K562 (cell line): ENCODE measurements around the gene CFAP206. TPM values are rescaled to one million over a fixed set of nuclear protein-coding genes. Genes with fewer than 3 reads are reported as not detected.

Experiments
- ATAC-seq: fragments of 200-7000 bp; cut with Tn5 transposase; 3 replicates; pipeline ENCODE4 v1.9.1; 2020; ENCODE audit warnings: moderate library complexity
- BruUV-seq: library from RNA; stranded (reverse); fragments of 400-500 nt; replicated peaks from 2 replicates; lab custom pipeline; 2021; lab: Mats Ljungman, UMichigan
- CTCF ChIA-PET: fragments of 300-600 bp; formaldehyde crosslinking; extraction: SDS; loops from one replicate; lab custom pipeline; 2021; ENCODE audit warnings: low intra/inter-chr PET ratio; lab: Yijun Ruan, JAX
- POLR2A ChIA-PET: fragments of 300-600, 350-650 bp; sonication (Branson Sonifier 250); formaldehyde crosslinking; extraction: SDS; loops from one replicate; lab custom pipeline; 2021; ENCODE audit warnings: antibody characterized with exemption, inconsistent platforms; lab: Yijun Ruan, JAX
- DNase-seq, 4 experiments: peaks; one replicate each; pipeline versions ENCODE4 v3.0.0 to v3.0.0-alpha.2; 2011 to 2018; ENCODE audit warnings: low spot score in 3 of 4, mixed read lengths in 3 of 4; ENCODE audit errors: extremely low read depth in 1 of 4
- FAIRE-seq: peaks from 2 replicates; lab custom pipeline; 2011; peaks lifted over from hg19 to GRCh38; lab: Jason Lieb, UNC
- H2AFZ ChIP-seq: 2 replicates; pipeline ENCODE4 v1.6.0; 2011; ENCODE audit warnings: low read depth, low read length, control low read depth, inconsistent platforms
- H3K27ac ChIP-seq: fragments of 200-600 bp; 3 replicates; pipeline ENCODE4 v1.8.0; 2011; ENCODE audit warnings: low read depth, mild to moderate bottlenecking, control low read depth, inconsistent platforms, low read length, moderate library complexity, mixed read lengths; ENCODE audit errors: extremely low read depth
- H3K27me3 ChIP-seq, 2 experiments: fragments of 300-600 bp in 1 of 2; 2 replicates in 1 of 2; 3 replicates in 1 of 2; pipeline versions ENCODE4 v1.6.0 to v1.8.0; 2011; ENCODE audit warnings: inconsistent platforms in 2 of 2, low read length in 2 of 2, mild to moderate bottlenecking in 1 of 2, mixed read lengths in 1 of 2, moderate library complexity in 1 of 2; ENCODE audit not compliant: control insufficient read depth in 2 of 2, insufficient read depth in 2 of 2
- H3K36me3 ChIP-seq: fragments of 300-600 bp; 3 replicates; pipeline ENCODE4 v1.8.0; 2011; ENCODE audit warnings: mild to moderate bottlenecking, low read length, inconsistent platforms; ENCODE audit not compliant: control insufficient read depth, insufficient read depth
- H3K4me1 ChIP-seq, 2 experiments: fragments of 200-600 bp in 1 of 2; replicated peaks in 1 of 2; 2 replicates in 1 of 2; 3 replicates in 1 of 2; pipeline versions ENCODE4 v1.5.1 to v1.8.0; 2011; ENCODE audit warnings: inconsistent platforms in 2 of 2, low read length in 2 of 2, mild to moderate bottlenecking in 1 of 2, mixed read lengths in 1 of 2, moderate library complexity in 1 of 2; ENCODE audit not compliant: control insufficient read depth in 2 of 2, insufficient read depth in 2 of 2
- H3K4me2 ChIP-seq: 2 replicates; pipeline ENCODE4 v1.6.1; 2011; ENCODE audit warnings: low read length, control low read depth, inconsistent platforms, mixed read lengths; ENCODE audit not compliant: insufficient read depth
- H3K4me3 ChIP-seq: fragments of 200-600 bp; sonication (generic), shearing (Covaris generic); 2 replicates; pipeline ENCODE4 v1.5.1; 2016; ENCODE audit warnings: control low read depth, inconsistent platforms
- H3K79me2 ChIP-seq: fragments of 200-600 bp; 3 replicates; pipeline ENCODE4 v1.8.0; 2011; ENCODE audit warnings: low read length, inconsistent platforms; ENCODE audit not compliant: control insufficient read depth, insufficient read depth
- H3K9ac ChIP-seq, 2 experiments: 2 replicates each; pipeline versions ENCODE4 v1.6.0 to v1.6.1; 2011; ENCODE audit warnings: low read depth in 2 of 2, low read length in 2 of 2, control low read depth in 1 of 2, inconsistent platforms in 1 of 2, mild to moderate bottlenecking in 1 of 2, mixed read lengths in 1 of 2; ENCODE audit not compliant: insufficient read depth in 1 of 2
- H3K9me1 ChIP-seq: one replicate; pipeline ENCODE4 v1.6.0; 2011; ENCODE audit warnings: inconsistent platforms, mild to moderate bottlenecking, low read length, moderate library complexity; ENCODE audit not compliant: control insufficient read depth, insufficient read depth
- H3K9me3 ChIP-seq: replicated peaks from 2 replicates; pipeline ENCODE4 v1.5.1; 2011; ENCODE audit warnings: low read depth, low read length, inconsistent platforms; ENCODE audit not compliant: control insufficient read depth, insufficient read depth
- H4K20me1 ChIP-seq: replicated peaks from 2 replicates; pipeline ENCODE4 v1.6.1; 2011; ENCODE audit warnings: low read length, inconsistent platforms, mixed read lengths; ENCODE audit not compliant: control insufficient read depth, insufficient read depth
- E2F3 ChIP-seq: fragments of 250-450 bp; sonication (Bioruptor Pico); IDR thresholded peaks from 2 replicates; pipeline ENCODE4 v1.4.0; 2020; ENCODE audit warnings: mild to moderate bottlenecking
- ESRRB ChIP-seq: fragments of 250-450 bp; sonication (Bioruptor Pico); IDR thresholded peaks from 2 replicates; pipeline ENCODE4 v1.5.0; 2020; ENCODE audit warnings: mild to moderate bottlenecking, moderate library complexity, borderline replicate concordance
- MAFF ChIP-seq: IDR thresholded peaks from 2 replicates; pipeline ENCODE4 v1.6.1; 2012; ENCODE audit warnings: low read length, improper control_type of control experiment
- MEF2D ChIP-seq: conservative IDR thresholded peaks from 2 replicates; pipeline ENCODE4 v1.6.1; 2016; ENCODE audit warnings: low read depth, missing genetic modification characterization, missing compliant biosample characterization
- PCBP2 ChIP-seq: fragments of 200-400 bp; formaldehyde crosslinking; IDR thresholded peaks from 2 replicates; pipeline ENCODE4 v1.6.1; 2018; ENCODE audit warnings: low read length, low read depth, mild to moderate bottlenecking, moderate library complexity; ENCODE audit not compliant: poor library complexity, severe bottlenecking
- RBM17 ChIP-seq: fragments of 200-400 bp; formaldehyde crosslinking; IDR thresholded peaks from 2 replicates; pipeline ENCODE4 v1.6.1; 2017; ENCODE audit warnings: low read depth, mild to moderate bottlenecking, low read length, borderline replicate concordance
- STAT5A ChIP-seq: IDR thresholded peaks from 2 replicates; pipeline ENCODE4 v1.6.1; 2012; ENCODE audit warnings: low read length, inconsistent platforms, borderline replicate concordance
- THRAP3 ChIP-seq: fragments of 450-650 bp; IDR thresholded peaks from 2 replicates; pipeline ENCODE4 v1.6.1; 2016; ENCODE audit warnings: mild to moderate bottlenecking, inconsistent platforms, borderline replicate concordance
- ZNF274 ChIP-seq: IDR thresholded peaks from 2 replicates; pipeline ENCODE4 v1.6.1; 2011; ENCODE audit warnings: low read depth, mild to moderate bottlenecking, low read length, moderate library complexity, borderline replicate concordance
- ZNF354B ChIP-seq: fragments of 250-450 bp; sonication (Bioruptor Pico); IDR thresholded peaks from 2 replicates; pipeline ENCODE4 v1.4.0; 2020
- ZNF561 ChIP-seq: fragments of 450-650 bp; formaldehyde crosslinking; conservative IDR thresholded peaks from 2 replicates; pipeline ENCODE4 v1.4.0; 2020; ENCODE audit warnings: mild to moderate bottlenecking, moderate library complexity
- WGBS: fragments of 100-300 bp; shearing (Covaris generic); methylation state at CpG from one replicate; pipeline ENCODE4 v1.1.6; 2016; ENCODE audit warnings: low coverage, mixed read lengths; ENCODE audit not compliant: insufficient coverage; ENCODE audit errors: missing lambda C conversion rate; 5-methylcytosine and 5-hydroxymethylcytosine counted together
- in situ Hi-C: fragments of 300-500 bp; cut with MboI; formaldehyde crosslinking; loops from 4 replicates; pipeline ENCODE4 v1.15.0; 2018; ENCODE audit warnings: inconsistent platforms, mixed read lengths
- intact Hi-C: fragments of 100-400 bp; cut with micrococcal nuclease; formaldehyde crosslinking; loops from 2 replicates; pipeline ENCODE4 v1.14.2; 2022
- polyA plus RNA-seq, 8 experiments: library from polyadenylated mRNA; depleted of rRNA in 4 of 8; stranded (reverse) in 5 of 8; unstranded in 3 of 8; fragments of >200 nt; fragmentation: Nextera tagmentation in 2 of 8; fragmentation: Illumina TruSeq in 1 of 8; extraction: Ambion mirVana in 2 of 8; extraction: Trizol in 1 of 8; gene quantifications; 2 replicates each; pipeline versions ENCODE4 v1.2.1 to v1.2.3, GENCODE V29; 2011 to 2014; ENCODE audit warnings: inconsistent platforms in 1 of 8, missing spikeins in 1 of 8
- total RNA-seq, 7 experiments: library from RNA; depleted of rRNA in 6 of 7; stranded (reverse); fragments of >200 nt in 6 of 7; fragmentation: Illumina TruSeq in 2 of 7; extraction: Trizol in 2 of 7; gene quantifications; 2 replicates each; pipeline versions ENCODE4 v1.2.1 to v1.2.3, GENCODE V29; 2011 to 2021; ENCODE audit warnings: low replicate concordance in 1 of 7
- TF ChIP-seq, protein P1 (sequence below): fragments of 200-800 bp; sonication (Bioruptor generic); IDR thresholded peaks from 2 replicates; pipeline ENCODE4 v1.6.1; 2016; ENCODE audit warnings: missing genetic modification characterization, missing compliant biosample characterization
- TF ChIP-seq, protein P2 (sequence below): fragments of 200-800 bp; sonication (Bioruptor generic); IDR thresholded peaks from 2 replicates; pipeline ENCODE4 v1.6.1; 2017; ENCODE audit warnings: missing genetic modification characterization, missing compliant biosample characterization
- TF ChIP-seq, protein P3 (sequence below): fragments of 250-450 bp; sonication (Bioruptor Pico); IDR thresholded peaks from 2 replicates; pipeline ENCODE4 v1.5.1; 2021; ENCODE audit warnings: mild to moderate bottlenecking

Gene CFAP206
- total and polyA plus RNA-seq, 9 of the 15 experiments (the other 6 are each of a cell fraction or from before 2014, with no cell fraction given) = 0.06 to 0.33 (median 0.18) TPM; not detected in 2

DNA sequence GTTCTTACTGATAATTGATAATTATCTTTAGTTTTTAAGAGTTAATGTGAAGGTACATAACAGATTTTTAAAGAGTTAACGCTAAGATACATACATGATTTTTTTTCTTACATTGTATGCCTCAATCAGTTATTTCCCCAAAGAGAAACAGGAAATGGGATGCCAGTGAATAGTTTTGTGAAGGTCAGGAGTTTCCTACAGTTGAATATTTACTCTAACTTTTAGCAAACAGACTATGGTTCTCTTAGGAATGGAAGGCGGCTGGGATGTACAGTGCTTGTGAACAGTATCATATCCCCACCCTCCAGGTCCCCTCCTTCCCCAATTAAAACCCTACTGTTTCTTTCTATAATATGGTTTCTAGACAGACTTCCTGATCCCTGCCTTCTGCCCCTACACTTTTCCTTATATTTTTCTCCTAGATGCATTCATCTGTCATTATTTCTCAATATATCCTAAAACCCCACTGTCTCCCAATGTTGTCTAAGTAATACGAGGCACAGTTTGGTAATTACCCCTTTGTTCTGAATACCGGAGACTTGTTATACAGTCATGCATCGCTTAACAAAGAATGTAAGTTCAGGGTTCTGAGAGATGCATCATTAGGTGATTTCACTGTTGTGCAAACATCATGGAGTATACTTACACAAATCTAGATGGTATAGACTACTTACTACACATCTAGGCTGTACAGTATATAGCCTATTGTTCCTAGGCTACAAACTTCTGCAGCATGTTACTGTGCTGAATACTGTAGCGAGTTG lies 94.2 kb downstream of the CFAP206 start:
- no TSS peak for BruUV-seq
- Histone ChIP-seq H4K20me1 (no peaks in the 10 kb centered on the region), H3K4me2 (no peak overlapping the region), H3K9me1 (no peaks in the 10 kb centered on the region), H3K9ac (no peak overlapping the region), H2AFZ (no peak overlapping the region), H3K79me2 (no peaks in the 10 kb centered on the region), H3K4me3 (no peak overlapping the region), H3K27ac (no peak overlapping the region), H3K9me3 (no peaks in the 10 kb centered on the region), H3K27me3 (no peaks in the 10 kb centered on the region), H3K36me3 (peaks cover 34% of the 10 kb centered on the region; the same call in 2 of the 3 replicates), H3K4me1 (no peaks in the 10 kb centered on the region)
- intact Hi-C loops = no loop called here
- CTCF ChIA-PET = no interaction called here
- FAIRE-seq (no peak), DNase-seq (no peak), ATAC-seq (no peak)
- POLR2A ChIA-PET = interaction anchor here (0.9 kb wide), 1 partner anchor 13 kb away, joined by 3 read pairs; no protein-coding TSS in a partner anchor
- in situ Hi-C loops = no loop called here
- WGBS = 79% methylated on average over 6 of the region's 6 CpGs
- TF ChIP-seq ESRRB (no peak), PCBP2 (no peak), ZNF561 (no peak), MEF2D (tag) (no peak), ZNF354B (CRISPR knock-in tag) (no peak), E2F3 (CRISPR knock-in tag) (no peak), ZNF274 (no peak), MAFF (no peak), STAT5A (no peak), RBM17 (no peak), THRAP3 (no peak)
- TF ChIP-seq, protein P1, sequence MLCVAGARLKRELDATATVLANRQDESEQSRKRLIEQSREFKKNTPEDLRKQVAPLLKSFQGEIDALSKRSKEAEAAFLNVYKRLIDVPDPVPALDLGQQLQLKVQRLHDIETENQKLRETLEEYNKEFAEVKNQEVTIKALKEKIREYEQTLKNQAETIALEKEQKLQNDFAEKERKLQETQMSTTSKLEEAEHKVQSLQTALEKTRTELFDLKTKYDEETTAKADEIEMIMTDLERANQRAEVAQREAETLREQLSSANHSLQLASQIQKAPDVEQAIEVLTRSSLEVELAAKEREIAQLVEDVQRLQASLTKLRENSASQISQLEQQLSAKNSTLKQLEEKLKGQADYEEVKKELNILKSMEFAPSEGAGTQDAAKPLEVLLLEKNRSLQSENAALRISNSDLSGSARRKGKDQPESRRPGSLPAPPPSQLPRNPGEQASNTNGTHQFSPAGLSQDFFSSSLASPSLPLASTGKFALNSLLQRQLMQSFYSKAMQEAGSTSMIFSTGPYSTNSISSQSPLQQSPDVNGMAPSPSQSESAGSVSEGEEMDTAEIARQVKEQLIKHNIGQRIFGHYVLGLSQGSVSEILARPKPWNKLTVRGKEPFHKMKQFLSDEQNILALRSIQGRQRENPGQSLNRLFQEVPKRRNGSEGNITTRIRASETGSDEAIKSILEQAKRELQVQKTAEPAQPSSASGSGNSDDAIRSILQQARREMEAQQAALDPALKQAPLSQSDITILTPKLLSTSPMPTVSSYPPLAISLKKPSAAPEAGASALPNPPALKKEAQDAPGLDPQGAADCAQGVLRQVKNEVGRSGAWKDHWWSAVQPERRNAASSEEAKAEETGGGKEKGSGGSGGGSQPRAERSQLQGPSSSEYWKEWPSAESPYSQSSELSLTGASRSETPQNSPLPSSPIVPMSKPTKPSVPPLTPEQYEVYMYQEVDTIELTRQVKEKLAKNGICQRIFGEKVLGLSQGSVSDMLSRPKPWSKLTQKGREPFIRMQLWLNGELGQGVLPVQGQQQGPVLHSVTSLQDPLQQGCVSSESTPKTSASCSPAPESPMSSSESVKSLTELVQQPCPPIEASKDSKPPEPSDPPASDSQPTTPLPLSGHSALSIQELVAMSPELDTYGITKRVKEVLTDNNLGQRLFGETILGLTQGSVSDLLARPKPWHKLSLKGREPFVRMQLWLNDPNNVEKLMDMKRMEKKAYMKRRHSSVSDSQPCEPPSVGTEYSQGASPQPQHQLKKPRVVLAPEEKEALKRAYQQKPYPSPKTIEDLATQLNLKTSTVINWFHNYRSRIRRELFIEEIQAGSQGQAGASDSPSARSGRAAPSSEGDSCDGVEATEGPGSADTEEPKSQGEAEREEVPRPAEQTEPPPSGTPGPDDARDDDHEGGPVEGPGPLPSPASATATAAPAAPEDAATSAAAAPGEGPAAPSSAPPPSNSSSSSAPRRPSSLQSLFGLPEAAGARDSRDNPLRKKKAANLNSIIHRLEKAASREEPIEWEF = no peak
- TF ChIP-seq, protein P2, sequence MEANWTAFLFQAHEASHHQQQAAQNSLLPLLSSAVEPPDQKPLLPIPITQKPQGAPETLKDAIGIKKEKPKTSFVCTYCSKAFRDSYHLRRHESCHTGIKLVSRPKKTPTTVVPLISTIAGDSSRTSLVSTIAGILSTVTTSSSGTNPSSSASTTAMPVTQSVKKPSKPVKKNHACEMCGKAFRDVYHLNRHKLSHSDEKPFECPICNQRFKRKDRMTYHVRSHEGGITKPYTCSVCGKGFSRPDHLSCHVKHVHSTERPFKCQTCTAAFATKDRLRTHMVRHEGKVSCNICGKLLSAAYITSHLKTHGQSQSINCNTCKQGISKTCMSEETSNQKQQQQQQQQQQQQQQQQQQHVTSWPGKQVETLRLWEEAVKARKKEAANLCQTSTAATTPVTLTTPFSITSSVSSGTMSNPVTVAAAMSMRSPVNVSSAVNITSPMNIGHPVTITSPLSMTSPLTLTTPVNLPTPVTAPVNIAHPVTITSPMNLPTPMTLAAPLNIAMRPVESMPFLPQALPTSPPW = no peak
- TF ChIP-seq, protein P3, sequence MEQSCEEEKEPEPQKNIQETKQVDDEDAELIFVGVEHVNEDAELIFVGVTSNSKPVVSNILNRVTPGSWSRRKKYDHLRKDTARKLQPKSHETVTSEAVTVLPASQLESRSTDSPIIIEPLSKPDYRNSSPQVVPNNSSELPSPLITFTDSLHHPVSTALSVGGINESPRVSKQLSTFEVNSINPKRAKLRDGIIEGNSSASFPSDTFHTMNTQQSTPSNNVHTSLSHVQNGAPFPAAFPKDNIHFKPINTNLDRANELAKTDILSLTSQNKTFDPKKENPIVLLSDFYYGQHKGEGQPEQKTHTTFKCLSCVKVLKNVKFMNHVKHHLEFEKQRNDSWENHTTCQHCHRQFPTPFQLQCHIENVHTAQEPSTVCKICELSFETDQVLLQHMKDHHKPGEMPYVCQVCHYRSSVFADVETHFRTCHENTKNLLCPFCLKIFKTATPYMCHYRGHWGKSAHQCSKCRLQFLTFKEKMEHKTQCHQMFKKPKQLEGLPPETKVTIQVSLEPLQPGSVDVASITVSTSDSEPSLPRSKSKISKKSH = no peak
